ENCODE measurements around the gene RHBDF1.
A peak's percentile ranks its signal among the peaks of the same experiment; 100 is the strongest.
"Not testable (repeated sequence)": the region's sequence is repeated elsewhere in the genome, so short reads cannot be mapped to it uniquely, and the experiment has no call there.

The RHBDF1 gene

GRCh38 chr16:35678-36305, 36.6 kb downstream of the RHBDF1 start:
- no peak for DNase-seq

GRCh38 chr16:35011-35677, 37.3 kb downstream of the RHBDF1 start:
- no peak for DNase-seq

DNA sequence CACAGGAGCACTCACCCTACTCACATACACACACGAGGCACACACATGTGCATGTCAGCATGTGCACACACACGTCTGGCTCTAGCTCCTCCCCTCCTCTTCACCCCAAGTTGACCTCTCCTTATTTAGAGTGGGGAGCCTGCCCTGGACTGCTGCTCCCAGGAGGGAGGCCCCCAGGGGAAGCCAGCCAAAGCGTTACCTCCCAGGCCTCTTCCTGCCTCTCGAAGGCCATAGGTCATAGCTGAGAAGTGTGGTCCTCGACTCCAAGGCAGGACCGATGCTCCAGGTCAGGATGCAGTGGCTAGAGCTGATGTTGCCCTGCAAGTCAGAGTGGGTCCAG, 37.8 kb downstream of the RHBDF1 start:
- no peak for DNase-seq

DNA sequence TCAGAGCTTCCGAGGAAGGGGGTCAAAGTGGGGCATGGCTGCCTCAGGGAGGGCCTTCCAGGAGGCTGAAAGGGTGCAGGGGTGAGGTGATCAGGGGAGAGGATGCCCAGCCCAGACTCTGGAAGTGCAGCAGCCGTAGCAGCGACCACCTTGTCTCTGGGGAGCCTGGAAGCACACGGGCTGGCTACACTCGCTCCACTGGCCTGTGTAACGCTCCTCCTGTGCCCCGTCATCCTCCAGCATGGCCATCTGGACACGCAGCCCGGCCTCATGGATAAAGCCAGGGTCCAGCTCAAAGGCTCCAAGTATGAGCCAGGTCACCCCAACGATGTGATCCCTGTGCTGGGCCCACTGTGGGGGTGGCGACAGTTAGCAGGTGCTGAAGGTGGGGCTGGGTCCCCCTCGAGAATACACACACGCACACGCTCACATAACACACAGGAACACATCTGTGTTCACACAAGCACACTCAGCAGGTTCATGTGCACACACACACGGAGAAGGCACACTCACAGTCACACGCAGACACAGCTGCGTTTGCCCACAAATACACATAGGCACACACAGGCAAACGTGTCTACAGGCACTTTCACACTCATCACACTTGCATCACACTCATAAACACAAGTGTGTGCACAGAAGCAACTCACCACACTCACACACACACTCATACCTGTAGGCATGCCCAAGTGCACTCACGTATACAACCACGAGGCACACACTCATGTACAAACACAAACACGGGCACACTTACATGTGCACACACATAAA, 38.4 kb downstream of the RHBDF1 start:
- DNase-seq: no peak

GRCh38 chr16:33154-33876, 39.1 kb downstream of the RHBDF1 start:
- DNase-seq: not testable (repeated sequence)

GRCh38 chr16:30627-31026, 41.8 kb downstream of the RHBDF1 start:
- DNase-seq: not testable (repeated sequence)

GRCh38 chr16:25926-26348, 46.5 kb downstream of the RHBDF1 start:
- DNase-seq: not testable (repeated sequence)

DNA sequence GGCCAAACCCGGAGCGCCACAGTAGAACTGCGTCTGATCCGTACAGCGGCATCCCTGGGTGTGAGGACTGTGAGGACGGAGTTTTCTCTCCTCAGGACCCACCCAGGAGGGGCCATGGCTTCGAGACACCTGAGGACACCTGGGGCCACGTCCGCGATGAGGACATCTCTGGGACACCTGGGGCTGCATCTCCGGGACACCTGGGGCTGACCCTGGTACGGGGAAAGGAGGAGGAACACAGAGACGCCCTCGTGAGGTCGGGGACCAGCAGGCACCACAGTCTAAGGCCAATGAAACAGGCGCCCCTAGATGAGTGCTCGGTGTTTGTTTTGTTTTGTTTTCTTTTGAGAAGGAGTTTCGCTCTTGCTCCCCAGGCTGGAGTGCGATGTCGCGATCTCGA, 48.3 kb downstream of the RHBDF1 start:
- not testable (repeated sequence) for DNase-seq

GRCh38 chr16:20886-21285, 51.5 kb downstream of the RHBDF1 start:
- DNase-seq: not testable (repeated sequence)

DNA sequence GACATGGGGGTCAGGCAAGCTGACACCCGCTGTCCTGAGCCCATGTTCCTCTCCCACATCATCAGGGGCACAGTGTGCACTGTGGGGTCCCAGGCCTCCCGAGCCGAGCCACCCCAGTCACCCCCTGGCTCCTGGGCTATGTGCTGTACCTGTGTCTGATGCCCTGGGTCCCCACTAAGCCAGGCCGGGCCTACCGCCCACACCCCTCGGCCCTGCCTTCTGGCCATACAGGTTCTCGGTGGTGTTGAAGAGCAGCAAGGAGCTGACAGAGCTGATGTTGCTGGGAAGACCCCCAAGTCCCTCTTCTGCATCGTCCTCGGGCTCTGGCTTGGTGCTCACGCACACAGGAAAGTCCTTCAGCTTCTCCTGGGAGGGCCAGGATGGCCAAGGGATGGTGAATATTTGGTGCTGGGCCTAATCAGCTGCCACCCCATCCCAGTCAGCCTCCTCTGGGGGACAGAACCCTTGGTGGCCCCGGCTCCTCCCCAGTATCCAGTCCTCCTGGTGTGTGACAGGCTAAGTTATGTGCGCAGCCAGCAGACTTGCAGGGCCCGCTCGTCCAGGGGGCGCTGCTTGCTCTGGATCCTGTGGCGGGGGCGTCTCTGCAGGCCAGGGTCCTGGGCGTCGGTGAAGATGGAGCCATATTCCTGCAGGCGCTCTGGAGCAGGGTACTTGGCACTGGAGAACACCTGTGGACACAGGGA, 55.2 kb downstream of the RHBDF1 start:
- not testable (repeated sequence) for DNase-seq

DNA sequence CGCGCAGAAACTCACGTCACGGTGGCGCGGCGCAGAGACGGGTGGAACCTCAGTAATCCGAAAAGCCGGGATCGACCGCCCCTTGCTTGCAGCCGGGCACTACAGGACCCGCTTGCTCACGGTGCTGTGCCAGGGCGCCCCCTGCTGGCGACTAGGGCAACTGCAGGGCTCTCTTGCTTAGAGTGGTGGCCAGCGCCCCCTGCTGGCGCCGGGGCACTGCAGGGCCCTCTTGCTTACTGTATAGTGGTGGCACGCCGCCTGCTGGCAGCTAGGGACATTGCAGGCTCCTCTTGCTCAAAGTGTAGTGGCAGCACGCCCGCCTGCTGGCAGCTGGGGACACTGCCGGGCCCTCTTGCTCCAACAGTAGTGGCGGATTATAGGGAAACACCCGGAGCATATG, 61.7 kb downstream of the RHBDF1 start:
- peak; percentile 42 for DNase-seq

DNA sequence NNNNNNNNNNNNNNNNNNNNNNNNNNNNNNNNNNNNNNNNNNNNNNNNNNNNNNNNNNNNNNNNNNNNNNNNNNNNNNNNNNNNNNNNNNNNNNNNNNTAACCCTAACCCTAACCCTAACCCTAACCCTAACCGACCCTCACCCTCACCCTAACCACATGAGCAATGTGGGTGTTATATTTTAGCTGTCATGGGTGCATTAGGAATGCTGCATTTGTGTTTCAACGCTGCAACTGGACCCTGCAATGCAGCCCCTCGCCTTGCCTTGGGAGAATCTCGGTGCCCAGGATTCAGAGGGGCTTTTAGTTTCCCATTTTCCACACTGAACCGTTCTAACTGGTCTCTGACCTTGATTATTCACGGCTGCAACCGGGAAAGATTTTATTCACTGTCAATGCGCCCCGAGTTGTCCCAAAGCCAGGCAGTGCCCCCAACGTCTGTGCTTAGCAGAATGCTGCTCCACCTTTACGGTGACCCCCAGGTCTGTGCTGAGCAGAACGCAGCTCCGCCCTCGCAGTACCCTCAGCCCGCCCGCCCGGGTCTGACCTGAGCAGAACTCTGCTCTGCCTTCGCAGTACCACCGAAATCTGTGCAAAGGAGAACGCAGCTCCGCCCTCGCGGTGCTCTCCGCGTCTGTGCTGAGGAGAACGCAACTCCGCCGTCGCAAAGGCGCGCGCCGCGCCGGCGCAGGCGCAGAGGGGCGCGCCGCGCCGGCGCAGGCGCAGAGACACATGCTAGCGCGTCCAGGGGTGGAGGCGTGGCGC, 62.3 kb downstream of the RHBDF1 start:
- no peak for DNase-seq

Measured in NCI-H1105 (cell line).